ENCODE measurements around the gene ARAP1.

DNA sequence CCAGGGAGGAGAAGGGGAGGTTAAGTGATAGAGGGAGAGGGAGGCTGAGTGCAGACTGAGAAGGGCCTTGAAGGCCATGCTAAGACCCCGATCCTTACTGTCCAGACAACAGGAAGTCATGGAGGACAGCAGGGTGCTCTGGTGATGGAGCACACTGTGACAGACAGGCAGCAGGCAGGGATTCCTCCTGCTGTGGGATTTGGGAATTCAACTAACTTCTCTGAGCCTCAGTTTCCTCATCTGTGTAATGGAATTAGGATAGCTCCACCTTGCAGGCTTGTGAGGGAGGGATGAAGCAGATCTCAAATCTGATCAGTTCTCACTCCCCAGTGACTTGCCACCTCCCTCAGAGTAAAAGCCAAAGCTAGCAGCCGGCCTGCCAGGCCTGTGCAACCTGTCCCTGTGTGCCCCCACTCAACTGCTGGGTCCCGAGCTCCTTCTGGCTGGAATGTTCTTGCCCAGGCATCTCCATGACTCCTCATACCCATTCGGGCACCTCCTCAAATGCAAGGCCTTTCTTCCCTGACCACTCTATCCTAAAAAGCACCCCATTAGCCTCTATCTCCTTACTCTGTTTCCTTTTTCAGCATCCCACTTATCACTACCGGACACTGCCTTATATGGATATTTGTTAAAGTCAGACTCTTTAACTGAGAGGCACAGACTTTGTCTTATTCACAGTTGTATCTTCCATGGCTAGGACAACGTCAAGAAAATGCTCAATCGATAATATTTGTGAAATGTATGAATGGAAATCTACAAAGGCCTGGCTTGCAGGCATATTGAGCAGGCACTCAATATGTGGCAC lies 9.5 kb downstream of the ARAP1 start:
- TF ChIP-seq, protein P1, sequence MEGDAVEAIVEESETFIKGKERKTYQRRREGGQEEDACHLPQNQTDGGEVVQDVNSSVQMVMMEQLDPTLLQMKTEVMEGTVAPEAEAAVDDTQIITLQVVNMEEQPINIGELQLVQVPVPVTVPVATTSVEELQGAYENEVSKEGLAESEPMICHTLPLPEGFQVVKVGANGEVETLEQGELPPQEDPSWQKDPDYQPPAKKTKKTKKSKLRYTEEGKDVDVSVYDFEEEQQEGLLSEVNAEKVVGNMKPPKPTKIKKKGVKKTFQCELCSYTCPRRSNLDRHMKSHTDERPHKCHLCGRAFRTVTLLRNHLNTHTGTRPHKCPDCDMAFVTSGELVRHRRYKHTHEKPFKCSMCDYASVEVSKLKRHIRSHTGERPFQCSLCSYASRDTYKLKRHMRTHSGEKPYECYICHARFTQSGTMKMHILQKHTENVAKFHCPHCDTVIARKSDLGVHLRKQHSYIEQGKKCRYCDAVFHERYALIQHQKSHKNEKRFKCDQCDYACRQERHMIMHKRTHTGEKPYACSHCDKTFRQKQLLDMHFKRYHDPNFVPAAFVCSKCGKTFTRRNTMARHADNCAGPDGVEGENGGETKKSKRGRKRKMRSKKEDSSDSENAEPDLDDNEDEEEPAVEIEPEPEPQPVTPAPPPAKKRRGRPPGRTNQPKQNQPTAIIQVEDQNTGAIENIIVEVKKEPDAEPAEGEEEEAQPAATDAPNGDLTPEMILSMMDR (IDR thresholded peaks at IDR 0.05), result no peak
- no peak for TF ChIP-seq POLR2A (IDR thresholded peaks at IDR 0.05)
